Ramos (cell line): ENCODE data around the gene CD36.

Experiments
- in situ Hi-C: fragments of 300-500 bp; cut with MboI; formaldehyde crosslinking; loops from one replicate; pipeline ENCODE4 v1.14.3; 2022; ENCODE audit warnings: low sequenced_read_pairs; ENCODE audit not compliant: unreplicated experiment

Gene CD36

DNA sequence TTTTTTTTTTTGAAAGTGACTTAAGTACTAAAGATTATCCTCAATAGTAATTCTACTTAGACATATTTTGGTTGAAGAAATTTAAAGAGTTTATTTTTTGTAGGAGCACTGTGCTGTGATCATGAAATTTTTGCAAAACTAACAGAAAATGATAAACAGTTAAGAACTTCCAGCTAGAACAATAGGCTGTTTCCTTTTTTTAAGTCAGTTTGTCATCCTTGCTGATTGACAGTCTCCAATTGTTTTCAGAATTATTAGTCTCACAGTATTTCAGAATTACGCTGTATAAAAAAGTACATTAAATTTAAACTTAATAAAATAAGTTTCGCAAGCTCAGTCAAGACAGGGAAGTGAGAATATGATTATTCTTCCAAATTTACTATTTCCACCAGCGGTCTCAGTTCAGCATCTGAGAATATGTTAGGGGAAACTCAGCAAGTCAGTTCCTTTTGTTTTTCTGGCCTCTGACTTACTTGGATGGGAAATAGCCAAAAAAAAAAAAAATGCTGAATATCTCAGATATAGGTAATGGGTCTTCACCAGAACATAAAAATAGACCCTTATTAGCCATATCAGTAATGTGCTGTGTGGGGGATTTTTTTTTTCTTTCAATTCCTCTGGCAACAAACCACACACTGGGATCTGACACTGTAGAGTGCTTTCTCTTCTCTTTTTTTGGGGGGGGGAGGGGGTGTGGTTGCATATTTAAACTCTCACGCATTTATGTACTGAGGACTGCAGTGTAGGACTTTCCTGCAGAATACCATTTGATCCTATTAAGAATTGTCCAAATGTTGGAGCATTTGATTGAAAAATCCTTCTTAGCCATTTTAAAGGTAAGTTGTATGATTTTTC, at the start of gene CD36:
CD36 (plus strand) TSS at position 732 of the 855 bp plus-strand sequence. CDS start 8,099 bp downstream, outside the sequence.
- in situ Hi-C loops, result no loop called here

DNA sequence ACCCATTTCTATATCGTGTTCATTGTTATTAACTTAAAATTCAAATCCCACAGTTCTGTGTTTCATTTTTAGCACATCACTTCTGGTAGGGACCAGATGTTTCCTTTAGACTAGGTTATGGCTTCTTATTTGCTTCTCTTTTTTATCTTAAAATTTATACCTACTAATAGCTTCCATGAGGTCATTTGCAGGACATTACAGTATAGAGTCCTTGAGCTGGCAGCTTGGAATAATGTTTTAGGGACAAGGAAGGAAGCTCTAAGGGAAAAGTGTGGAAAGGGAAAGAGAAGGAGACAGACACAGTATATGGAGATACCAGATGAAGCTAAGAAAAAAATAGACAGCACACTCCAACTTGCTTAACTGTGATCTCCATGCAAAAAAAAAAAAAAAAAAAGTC, 48.8 kb upstream of the CD36 start:
- in situ Hi-C loops, result no loop called here

DNA sequence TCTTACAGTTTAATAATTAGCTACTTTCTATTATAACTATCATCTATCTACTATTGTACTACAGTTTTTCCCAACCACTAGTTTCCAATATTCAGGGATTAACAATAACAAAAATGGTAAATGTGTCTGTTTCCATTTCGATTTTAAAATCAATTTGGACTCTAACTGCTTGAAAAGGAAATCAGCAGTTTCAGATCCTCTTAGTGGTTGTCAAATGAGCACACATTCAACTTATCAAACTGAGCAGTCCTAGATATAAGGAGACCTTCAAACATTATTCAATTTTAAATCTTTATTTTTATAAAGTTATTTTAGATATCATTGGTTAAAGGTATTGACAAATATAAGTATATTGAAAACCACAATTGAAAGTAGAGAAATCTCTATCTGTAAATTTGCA, 46.8 kb upstream of the CD36 start:
- in situ Hi-C loops, result no loop called here

DNA sequence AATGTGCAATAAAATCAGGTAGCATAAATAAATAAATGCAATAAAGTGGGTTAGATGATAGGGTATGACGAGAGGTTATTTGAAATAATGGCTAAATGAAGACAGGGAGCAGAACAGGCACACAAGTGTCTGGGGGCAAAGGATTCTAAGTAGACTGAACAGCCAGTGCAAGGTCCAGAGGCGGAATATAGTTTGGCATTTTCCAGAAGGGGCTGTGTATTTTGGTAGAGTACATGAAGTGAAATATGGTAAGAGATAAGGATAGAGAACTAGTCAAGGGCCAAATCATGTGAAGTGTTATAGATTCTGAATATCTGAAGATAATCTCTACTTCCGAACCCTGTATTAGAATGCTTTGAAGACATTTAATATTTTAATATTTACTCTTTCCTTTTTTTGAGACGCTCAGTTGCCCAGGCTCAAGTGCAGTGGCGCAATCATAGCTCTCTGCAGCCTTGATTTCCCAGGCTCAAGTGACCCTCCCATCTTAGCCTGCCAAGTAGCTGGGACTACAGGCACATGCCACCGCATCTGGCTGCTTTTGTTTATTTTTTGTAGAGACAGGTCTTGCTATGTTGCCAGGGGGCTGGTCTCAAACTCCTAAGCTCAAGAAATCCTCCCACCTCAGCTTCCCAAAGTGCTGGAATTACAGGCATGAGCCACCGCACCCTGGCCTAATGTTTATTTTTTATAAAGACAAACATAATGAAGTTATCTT, 44.4 kb upstream of the CD36 start:
- in situ Hi-C loops, result no loop called here

DNA sequence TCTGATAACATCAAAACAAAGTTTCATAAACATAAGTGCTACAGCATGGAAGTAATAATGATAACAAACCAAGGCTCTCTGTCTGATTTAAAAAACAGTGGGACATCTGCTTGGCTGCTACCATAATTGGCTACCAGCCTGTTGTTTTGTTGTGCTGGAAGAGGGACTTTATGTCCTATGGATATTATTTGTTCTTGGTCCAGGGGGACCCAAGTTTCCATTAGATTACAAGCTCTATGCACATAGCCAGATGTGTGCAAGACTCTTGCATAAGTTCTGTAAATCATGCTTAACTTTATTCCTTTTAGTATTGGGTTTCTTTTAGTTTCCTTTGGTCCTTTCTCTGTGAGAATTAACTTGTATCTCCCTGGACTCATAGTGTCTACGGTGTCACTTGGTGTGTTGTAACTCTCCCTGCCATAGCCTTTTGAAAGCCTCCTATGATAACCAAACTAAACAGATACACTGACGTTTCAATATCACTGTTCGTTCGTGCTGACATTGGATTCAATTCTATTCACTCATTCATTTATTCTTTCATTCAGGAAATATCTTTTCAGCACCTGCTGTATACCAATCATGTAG, 41.4 kb upstream of the CD36 start:
- in situ Hi-C loops, result no loop called here

DNA sequence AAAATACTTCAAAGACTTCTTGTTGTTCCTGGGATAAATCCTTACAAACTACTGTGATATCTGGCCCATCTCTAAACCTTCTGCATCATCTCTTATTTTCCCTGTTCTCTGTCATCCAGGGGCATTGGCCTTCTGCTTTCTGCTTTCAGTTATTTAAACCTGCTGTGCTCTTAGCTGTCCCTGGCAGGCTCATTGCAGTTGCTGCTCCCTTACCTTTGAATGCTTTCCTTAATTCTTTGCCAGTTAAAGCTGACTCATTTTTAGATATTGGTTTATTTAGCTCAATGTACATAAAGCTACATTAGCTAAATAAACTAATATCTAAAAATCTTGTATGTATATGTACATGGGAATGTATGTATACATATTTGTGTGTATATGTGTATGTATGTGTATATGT, 40.6 kb upstream of the CD36 start:
- in situ Hi-C loops, result no loop called here

DNA sequence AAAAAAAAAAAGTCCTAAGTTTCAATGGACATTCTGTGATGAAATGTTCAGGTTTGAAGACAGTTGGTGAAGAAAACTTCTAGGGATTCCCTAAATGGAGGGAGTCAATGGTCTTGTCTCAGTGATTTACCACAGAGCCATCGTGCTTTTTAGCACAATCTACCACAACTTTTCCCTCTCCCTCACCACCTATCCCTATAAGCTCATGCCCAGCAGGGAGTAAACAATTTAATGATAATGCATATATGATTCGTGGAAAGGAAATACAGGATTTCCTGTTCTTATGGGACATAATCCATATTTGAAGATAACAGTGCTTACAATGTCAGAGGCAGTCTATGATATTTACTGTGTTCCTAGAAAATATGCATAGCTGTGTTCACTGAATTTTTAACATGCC, 38.4 kb upstream of the CD36 start:
- in situ Hi-C loops, result no loop called here

DNA sequence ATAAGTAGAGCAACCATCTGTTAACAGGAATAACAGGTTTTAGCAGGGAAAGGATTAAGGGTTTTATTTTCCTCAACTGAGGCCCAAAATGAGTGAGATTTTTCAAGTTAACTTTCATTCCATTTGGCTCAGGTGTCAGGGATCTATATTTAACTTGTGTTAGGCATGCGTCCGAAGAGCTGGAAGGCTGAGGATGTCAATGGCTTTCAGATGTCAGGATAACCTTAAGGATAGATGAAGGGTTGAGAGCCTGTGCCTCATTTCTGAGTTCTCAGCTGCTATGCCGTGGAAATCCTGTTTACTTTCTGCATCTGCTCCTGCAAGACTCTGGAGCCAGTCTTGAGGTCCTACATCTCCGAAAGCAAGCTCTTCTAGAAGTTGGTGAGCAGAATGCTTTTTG, 36.4 kb upstream of the CD36 start:
- in situ Hi-C loops, result no loop called here

DNA sequence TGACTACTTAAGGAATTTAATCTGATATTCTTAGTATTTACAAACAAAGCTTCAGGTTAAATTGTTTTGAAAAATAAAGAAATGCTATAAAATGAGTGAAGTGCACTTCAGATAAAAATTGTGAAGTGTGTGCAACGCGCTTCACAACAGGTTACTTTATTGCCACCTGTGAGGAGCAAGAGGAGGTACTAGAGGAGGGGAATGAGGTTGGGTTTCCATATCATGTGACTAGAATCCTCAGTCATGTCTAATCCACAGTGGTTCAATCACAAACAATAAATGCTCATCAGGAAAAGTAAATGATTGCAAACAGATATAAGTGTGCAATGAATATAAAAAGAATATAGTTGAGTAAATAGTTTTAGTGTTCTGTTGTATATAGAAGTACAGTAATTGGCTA, 34.5 kb upstream of the CD36 start:
- in situ Hi-C loops, result no loop called here

DNA sequence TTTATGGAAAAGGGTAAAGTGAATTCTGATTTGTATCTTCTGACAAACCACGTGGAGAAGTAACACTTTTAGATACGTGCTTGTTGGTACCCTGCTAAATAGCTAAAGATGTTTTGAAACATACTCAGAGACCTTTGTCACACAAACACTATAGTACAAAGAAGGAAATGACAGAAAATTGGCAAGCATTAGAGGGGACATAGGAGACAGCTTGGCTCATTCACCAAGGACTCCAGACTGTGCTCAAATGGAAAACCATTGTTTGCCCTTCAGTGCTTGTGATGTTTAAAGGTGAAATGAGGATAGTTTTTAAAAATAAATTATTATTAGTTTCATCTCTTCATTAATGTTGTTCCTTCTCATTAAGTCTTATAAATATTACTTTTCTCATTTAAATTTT, 34.0 kb upstream of the CD36 start:
- in situ Hi-C loops, result no loop called here

DNA sequence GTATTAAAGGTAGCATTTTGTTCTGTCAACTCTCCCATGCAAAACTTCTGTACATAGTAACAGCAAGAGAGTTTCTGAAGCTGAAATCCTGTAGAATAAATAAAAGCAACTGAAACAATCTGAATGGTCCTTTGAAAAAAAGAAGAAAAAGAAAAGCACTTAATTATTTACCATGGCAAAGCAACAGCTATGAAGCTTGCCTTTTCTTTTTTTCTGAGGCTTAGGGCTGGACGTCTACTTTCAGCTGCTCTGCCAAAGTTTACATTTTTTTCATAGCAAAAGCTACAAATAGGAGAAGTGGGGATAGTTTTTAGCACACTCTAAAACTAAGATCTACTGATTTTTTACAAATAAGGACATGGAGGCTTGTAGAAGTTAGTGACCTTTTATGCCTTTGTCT, 31.3 kb upstream of the CD36 start:
- in situ Hi-C loops, result no loop called here

DNA sequence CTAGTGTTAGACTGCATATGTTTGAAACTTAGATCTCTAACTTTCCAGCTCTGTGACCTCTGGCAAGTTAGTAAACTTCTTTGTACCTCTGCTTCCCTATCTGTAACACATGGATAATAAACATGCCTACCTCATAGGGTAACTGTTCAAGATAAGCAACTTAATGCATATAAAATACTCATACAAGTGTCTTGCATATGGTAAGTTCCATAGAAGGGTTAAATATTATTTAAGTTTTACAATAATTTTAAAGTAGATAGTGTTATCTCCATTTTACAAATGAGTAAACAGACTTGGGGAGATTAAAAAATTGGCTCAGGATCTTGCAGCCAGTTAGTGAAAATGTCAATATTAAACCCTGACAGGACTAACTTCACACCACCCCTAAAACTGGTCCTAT, 30.1 kb upstream of the CD36 start:
- in situ Hi-C loops, result no loop called here

DNA sequence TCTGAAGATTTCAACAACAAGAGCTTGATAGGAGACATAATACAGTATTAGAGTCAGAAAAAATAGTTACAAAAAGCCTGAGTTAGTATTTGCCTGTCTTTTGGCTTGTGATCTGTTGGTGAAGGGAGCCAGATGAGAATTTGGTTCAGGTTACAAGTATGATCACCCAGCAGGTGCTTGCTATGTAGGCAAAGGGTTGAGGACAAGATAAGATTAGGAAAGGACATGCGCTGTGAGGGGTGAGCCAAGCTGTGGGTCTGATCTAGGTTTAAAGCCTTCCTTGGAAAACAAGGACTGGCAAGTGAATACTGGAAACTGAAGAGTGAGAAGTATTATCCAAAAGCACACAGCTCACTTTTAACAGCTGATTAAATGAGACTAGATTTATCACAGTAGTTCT, 28.7 kb upstream of the CD36 start:
- in situ Hi-C loops, result no loop called here

DNA sequence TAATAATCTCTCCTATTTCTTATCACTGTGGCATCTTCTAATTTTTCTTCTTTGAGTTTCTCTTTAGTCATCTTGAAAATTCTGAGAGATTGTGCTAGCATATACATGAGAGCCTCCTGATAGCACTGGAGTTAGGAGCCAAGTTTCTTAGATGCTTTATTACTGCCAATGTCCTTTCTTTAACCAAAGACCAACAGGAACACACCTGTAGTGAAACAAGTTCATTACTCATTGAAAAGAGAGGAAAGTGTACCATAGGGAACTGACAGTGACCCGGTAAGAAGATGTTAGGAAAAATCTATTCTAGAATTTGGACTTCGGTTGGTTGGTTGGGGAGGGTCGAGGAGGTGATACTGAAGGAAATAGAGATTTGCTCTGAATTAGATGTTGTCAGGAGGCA, 27.1 kb upstream of the CD36 start:
- in situ Hi-C loops, result no loop called here

DNA sequence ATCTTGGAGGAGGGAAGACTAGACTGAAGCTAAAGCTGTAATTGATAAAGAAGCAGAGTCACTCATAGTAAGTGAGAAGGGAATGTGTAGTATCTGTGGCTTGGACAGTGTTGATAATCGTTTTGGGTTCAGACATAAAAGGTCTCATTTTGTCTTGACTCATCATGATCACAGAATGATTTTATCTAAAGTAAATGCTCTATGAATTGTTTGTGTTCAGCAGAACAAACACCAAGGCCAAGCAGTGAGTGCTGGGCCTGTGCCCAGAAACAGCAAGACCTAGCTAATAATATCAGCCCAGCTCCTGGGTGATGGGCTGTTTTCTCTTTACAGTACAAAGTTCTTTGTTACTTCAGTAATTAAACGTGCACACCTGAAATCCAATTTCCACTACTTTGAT, 26.7 kb upstream of the CD36 start:
- in situ Hi-C loops, result no loop called here

DNA sequence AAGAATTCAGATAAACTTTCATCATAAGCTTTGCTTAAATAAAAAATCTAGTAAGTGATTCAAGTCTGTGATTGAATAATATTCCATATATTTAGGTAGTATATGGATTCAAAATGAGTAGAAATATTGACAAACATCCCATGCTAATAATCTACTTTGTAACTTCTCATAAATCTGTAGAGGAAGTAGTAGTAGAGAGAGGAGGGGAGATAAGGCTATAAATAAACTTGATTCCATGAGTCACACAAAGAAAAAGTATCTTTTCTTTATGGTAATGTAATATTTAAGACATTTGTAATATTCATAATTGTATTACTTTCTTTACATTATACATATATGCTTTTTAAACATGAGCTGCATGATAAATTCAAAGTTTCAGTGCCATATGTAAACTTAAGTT, 25.6 kb upstream of the CD36 start:
- in situ Hi-C loops, result no loop called here

DNA sequence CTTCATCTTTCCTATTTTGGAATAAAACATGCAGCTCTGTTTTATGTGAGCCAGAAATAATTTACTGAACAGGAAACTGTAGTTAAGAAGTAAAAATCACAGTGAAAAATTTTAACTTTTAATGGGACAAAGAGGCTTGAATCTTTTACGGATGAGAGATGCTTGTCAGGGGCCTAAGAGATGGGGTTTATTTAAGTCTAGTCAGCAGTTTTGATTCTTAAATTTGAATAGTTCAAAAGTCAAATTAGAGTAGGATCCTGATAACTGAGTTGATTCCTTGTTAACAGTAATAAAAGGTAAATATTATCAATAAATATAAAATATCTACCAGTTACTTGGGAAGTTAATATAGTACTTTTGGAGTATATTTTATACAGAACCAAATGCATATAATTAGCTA, 24.9 kb upstream of the CD36 start:
- in situ Hi-C loops, result no loop called here

DNA sequence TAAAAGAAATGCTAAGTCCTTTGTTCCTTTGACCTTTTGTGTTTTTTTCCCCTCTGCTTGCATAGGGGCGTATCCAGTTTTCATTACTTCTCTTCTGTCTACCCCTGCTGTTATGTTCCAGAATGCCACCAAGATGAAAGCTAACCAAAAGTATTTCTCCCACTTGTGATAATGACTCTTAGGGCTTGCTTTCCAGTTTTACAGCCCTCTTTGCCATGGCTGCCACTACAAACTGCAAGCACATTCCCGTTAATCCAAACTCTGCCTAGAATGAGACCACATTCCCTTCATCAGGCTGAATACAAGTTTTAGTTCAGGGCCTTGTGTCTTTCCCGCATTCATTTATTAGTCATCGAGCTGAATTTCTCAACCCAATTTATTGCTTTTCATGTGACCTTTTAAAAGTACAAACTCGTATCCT, 23.6 kb upstream of the CD36 start:
- in situ Hi-C loops, result no loop called here

DNA sequence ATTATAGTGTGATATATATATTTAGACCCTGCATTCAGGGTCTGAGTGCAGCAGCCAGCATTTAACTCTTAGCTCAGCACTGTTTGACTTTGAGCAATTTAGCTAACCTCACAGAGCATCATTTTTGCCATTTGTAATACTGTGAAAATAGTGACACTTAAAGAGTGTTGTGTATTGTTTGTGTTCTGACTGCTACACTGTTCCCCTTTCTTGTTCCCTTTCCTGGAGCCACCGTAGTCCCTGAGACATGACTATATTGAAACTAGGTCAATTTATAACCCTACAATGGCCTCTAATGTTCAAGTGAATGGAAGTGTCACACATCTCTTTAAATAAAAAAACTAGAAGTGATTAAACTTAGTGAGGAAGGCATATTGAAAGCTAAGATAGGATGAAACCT, 20.3 kb upstream of the CD36 start:
- in situ Hi-C loops, result no loop called here

DNA sequence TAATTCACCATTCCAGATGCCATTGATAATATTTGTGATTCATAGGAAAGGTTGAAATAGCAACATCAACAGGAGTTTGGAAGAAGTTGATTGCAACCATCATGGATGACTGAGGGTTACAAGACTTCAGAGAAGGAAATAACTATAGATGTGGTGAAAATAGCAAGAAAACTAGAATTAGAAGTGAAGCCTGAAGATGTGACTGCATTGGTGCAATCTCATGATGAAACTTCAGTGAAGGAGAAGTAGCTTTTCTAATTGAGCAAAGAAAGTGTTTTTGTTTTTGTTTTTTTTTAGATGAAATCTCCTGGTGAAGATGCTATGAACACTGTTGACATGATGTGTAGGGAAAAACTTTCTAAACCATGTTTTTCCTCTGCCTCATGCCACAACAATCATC, 18.7 kb upstream of the CD36 start:
- in situ Hi-C loops, result no loop called here

DNA sequence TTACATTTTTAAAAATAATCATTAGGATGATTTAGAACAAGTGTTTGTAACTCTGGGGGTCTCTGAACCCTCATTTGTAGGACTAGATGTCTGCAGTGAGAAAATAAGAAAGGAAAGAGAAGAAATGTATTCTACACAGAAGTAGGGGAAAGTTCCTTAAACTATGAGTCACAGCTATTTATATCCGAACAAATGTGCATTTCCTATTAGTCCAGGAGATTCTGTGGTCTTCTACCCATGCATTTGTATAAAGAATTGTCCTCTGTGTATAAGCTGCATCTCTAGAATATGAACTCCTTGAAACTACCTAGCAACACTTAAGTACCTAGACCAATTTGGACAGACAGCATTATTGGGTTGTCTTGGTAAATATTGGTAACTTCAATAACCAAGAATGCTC, 15.9 kb upstream of the CD36 start:
- in situ Hi-C loops, result no loop called here
